Sigmoid colon (tissue), 7 donors: Measurements from ENCODE around the gene SGPL1. TPM values are rescaled to one million over a fixed set of nuclear protein-coding genes. Genes with fewer than 3 reads are reported as not detected.
"Not testable (repeated sequence)": the region's sequence is repeated elsewhere in the genome, so short reads cannot be mapped to it uniquely, and the experiment has no call there.

Experiments used
- DNase-seq: peaks from one replicate; pipeline ENCODE4 v3.0.0-alpha.2; 2019
- H3K27ac ChIP-seq, 4 donors: fragments of 200-600 bp; sonication (generic); one replicate each; pipeline ENCODE4 v1.5.1; 2016 to 2019; ENCODE audit warnings: mild to moderate bottlenecking in 1 of 4
- H3K27me3 ChIP-seq, 3 donors: fragments of 200-600 bp; sonication (generic); one replicate each; pipeline ENCODE4 v1.5.1; 2019; ENCODE audit warnings: mild to moderate bottlenecking in 1 of 3
- H3K36me3 ChIP-seq, 4 donors: fragments of 200-600 bp; sonication (generic); one replicate each; pipeline ENCODE4 v1.5.1; 2016 to 2019
- H3K4me1 ChIP-seq, 4 donors: fragments of 200-600 bp; sonication (generic); one replicate each; pipeline ENCODE4 v1.5.1; 2017 to 2019
- H3K4me3 ChIP-seq, 4 donors: fragments of 200-600 bp; sonication (generic); one replicate each; pipeline ENCODE4 v1.5.1; 2017 to 2019; ENCODE audit warnings: mild to moderate bottlenecking in 2 of 4, moderate library complexity in 1 of 4
- H3K9me3 ChIP-seq, 4 donors: fragments of 200-600 bp in 3 of 4; sonication (generic) in 3 of 4; one replicate each; pipeline versions ENCODE4 v1.5.1 to v1.6.1; 2013 to 2019
- EP300 ChIP-seq, 4 donors: sonication (generic); formaldehyde crosslinking; IDR thresholded peaks; one replicate each; pipeline ENCODE4 v1.6.1; 2017; ENCODE audit warnings: antibody characterized with exemption in 4 of 4
- POLR2A ChIP-seq, 2 donors: fragments of 450-650 bp; IDR thresholded peaks; one replicate each; pipeline ENCODE4 v1.6.1; 2016; ENCODE audit warnings: antibody characterized with exemption in 2 of 2, mild to moderate bottlenecking in 2 of 2, moderate library complexity in 2 of 2
- POLR2AphosphoS5 ChIP-seq, 4 donors: sonication (generic); formaldehyde crosslinking; IDR thresholded peaks; one replicate each; pipeline ENCODE4 v1.6.1; 2017; ENCODE audit warnings: antibody characterized with exemption in 4 of 4
- WGBS, 2 donors: extraction: QIAGEN DNeasy Blood & Tissue Kit; methylation state at CpG; one replicate each; pipeline ENCODE4 v1.1.7; 2013; 5-methylcytosine and 5-hydroxymethylcytosine counted together
- intact Hi-C: fragments of 100-400 bp; cut with DNase I; formaldehyde crosslinking; loops from one replicate; pipeline ENCODE4 v1.15.1; 2023
- polyA plus RNA-seq, 3 donors: library from polyadenylated mRNA; stranded (reverse); fragments of 200-250 nt; gene quantifications; one replicate each; pipeline ENCODE4 v1.2.3, GENCODE V29; 2013
- total RNA-seq, 4 donors: library from RNA; depleted of rRNA; stranded (reverse); fragments of >200 nt; gene quantifications; one replicate each; pipeline ENCODE4 v1.1.0, GENCODE V29; 2016
- TF ChIP-seq, protein P1 (sequence below), 4 experiments: fragments of 450-650 bp in 3 of 4; fragments of 200-600 bp in 1 of 4; IDR thresholded peaks; one replicate each; pipeline ENCODE4 v1.5.1; 2016 to 2019; ENCODE audit warnings: antibody characterized with exemption in 4 of 4, mild to moderate bottlenecking in 3 of 4, moderate library complexity in 2 of 4
- donor health status: healthy with polysubstance abuse.
- donor health status: Bipolar disorder and iron deficiency.
- donor health status: healthy.

The SGPL1 gene
- total and polyA plus RNA-seq, 7 donors, result 6.0 to 22.2 (median 20.1) TPM

DNA sequence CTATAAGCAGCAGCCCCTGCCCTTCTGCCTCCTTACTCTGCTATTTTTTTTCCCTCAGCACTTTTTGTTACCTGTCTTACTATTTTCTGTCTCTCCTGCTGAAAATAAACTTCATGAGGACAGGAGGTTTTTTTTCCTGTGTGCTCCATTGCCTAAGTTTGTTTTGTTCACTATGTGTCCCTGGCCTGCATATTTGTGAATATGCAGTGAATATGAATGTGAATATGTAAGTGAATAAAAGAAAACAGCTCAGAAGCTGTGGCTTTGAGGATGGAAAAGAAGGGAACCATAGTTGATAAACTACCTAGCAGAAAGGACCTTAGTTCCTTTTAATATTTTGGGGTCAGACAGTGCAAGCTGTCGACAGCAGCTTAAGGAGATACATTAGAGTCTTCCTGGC lies 37.7 kb downstream of the SGPL1 start:
- TF ChIP-seq POLR2AphosphoS5 (IDR thresholded peaks at IDR 0.05), result no peak
- TF ChIP-seq POLR2A (IDR thresholded peaks at IDR 0.05), result no peak
- no peak for TF ChIP-seq EP300 (IDR thresholded peaks at IDR 0.05)
- TF ChIP-seq, protein P1, sequence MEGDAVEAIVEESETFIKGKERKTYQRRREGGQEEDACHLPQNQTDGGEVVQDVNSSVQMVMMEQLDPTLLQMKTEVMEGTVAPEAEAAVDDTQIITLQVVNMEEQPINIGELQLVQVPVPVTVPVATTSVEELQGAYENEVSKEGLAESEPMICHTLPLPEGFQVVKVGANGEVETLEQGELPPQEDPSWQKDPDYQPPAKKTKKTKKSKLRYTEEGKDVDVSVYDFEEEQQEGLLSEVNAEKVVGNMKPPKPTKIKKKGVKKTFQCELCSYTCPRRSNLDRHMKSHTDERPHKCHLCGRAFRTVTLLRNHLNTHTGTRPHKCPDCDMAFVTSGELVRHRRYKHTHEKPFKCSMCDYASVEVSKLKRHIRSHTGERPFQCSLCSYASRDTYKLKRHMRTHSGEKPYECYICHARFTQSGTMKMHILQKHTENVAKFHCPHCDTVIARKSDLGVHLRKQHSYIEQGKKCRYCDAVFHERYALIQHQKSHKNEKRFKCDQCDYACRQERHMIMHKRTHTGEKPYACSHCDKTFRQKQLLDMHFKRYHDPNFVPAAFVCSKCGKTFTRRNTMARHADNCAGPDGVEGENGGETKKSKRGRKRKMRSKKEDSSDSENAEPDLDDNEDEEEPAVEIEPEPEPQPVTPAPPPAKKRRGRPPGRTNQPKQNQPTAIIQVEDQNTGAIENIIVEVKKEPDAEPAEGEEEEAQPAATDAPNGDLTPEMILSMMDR (IDR thresholded peaks at IDR 0.05), result no peak
- H3K4me3 ChIP-seq, result no peak overlapping the region
- H3K27me3 ChIP-seq, result no peaks in the 10 kb centered on the region
- no peak overlapping the region for H3K27ac ChIP-seq
- intact Hi-C loops, result no loop called here
- WGBS, 2 donors, result 70 to 94% methylated on average over 1 of the region's 1 CpG
- no peak for DNase-seq
- no peaks in the 10 kb centered on the region for H3K9me3 ChIP-seq
- H3K36me3 ChIP-seq, result peaks cover 0 to 75% (median 11%) of the 10 kb centered on the region in 4 donors
- peaks cover 0 to 6% (median 0%) of the 10 kb centered on the region in 4 donors for H3K4me1 ChIP-seq

DNA sequence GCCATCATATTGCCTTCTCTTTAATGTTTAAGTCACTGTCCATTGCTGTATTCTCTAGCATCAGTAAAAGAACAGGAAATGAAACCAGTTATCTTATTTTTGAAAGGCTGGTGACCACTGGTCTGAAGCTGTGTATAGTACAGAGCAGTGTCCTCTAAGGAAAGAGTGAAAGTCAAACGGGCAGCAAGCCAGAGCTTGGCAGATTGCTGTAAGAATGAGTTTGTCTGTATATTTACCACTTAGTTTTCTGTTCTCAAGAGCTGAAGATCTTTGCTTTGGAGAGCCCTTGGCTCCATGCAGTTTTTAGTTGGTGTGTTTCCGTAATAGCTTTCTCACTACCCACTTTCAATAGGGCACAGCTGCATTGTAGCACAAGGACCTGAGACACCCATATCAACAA lies 40.7 kb downstream of the SGPL1 start:
- intact Hi-C loops, result no loop called here
- H3K36me3 ChIP-seq, result peaks cover 0 to 99% (median 19%) of the 10 kb centered on the region in 4 donors

DNA sequence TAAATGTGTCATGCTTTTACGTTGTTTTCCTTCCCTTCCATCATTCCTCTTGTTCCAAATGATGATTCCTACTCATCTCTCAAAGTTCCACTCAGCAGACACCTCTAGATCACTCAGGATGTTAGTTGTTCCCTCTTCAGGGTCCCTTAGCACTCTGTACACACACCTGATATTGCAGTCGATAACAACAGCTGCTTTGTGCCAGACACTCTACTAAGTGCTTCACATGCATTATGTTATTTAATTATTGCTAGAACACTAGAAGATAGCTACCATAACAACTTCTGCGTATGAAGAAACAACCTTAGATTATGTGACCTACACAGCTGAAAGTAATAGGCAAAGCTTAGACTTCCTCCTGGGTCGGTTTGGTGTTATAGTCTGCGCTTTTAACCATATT lies 43.0 kb downstream of the SGPL1 start:
- no peak overlapping the region for H3K4me3 ChIP-seq
- H3K4me1 ChIP-seq, result no peaks in the 10 kb centered on the region
- peaks cover 0 to 92% (median 17%) of the 10 kb centered on the region in 4 donors for H3K36me3 ChIP-seq
- 47 to 79% methylated on average over 5 of the region's 5 CpGs for WGBS, 2 donors
- no peak overlapping the region for H3K27ac ChIP-seq
- intact Hi-C loops, result no loop called here
- no peaks in the 10 kb centered on the region for H3K9me3 ChIP-seq
- TF ChIP-seq POLR2AphosphoS5 (IDR thresholded peaks at IDR 0.05) (no peak), POLR2A (IDR thresholded peaks at IDR 0.05) (no peak), EP300 (IDR thresholded peaks at IDR 0.05) (no peak)
- TF ChIP-seq, protein P1 (IDR thresholded peaks at IDR 0.05), result no peak
- DNase-seq, result no peak
- no peaks in the 10 kb centered on the region for H3K27me3 ChIP-seq

More for the DNA sequence above, 40.7 kb downstream of the SGPL1 start:
- H3K9me3 ChIP-seq, result no peaks in the 10 kb centered on the region
- no peaks in the 10 kb centered on the region for H3K27me3 ChIP-seq
- 72 to 73% methylated on average over 2 of the region's 2 CpGs for WGBS, 2 donors
- TF ChIP-seq POLR2AphosphoS5 (IDR thresholded peaks at IDR 0.05), result no peak
- no peak overlapping the region for H3K27ac ChIP-seq
- no peak overlapping the region for H3K4me3 ChIP-seq
- H3K4me1 ChIP-seq, result no peaks in the 10 kb centered on the region
- no peak for DNase-seq

DNA sequence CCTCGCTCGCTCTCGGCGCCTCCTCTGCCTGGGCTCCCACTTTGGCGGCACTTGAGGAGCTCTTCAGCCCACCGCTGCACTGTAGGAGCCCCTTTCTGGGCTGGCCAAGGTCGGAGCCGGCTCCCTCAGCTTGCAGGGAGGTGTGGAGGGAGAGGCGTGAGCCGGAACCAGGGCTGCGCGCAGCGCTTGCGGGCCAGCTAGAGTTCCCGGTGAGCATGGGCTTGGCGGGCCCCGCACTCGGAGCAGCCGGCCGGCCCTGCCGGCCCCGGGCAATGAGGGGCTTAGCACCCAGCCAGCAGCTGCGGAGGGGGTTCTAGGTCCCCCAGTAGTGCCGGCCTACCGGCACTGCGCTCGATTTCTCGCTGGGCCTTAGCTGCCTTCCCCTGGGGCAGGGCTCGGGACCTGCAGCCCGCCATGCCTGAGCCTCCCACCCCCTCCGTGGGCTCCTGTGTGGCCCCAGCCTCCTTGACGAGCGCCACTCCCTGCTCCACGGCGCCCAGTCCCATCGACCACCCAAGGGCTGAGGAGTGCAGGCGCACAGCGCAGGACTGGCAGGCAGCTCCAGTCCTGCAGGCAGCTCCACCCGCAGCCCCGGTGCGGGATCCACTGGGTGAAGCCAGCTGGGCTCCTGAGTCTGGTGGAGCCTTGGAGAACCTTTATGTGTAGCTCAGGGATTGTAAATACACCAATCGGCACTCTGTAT lies 45.9 kb downstream of the SGPL1 start:
- 98% methylated on average over 42 of the region's 42 CpGs for WGBS, 2 donors
- H3K9me3 ChIP-seq, DNase-seq, H3K4me3 ChIP-seq, H3K4me1 ChIP-seq, intact Hi-C loops, H3K27ac ChIP-seq, H3K27me3 ChIP-seq: not testable (repeated sequence)
- peaks cover 0 to 64% (median 15%) of the 10 kb centered on the region in 4 donors for H3K36me3 ChIP-seq

DNA sequence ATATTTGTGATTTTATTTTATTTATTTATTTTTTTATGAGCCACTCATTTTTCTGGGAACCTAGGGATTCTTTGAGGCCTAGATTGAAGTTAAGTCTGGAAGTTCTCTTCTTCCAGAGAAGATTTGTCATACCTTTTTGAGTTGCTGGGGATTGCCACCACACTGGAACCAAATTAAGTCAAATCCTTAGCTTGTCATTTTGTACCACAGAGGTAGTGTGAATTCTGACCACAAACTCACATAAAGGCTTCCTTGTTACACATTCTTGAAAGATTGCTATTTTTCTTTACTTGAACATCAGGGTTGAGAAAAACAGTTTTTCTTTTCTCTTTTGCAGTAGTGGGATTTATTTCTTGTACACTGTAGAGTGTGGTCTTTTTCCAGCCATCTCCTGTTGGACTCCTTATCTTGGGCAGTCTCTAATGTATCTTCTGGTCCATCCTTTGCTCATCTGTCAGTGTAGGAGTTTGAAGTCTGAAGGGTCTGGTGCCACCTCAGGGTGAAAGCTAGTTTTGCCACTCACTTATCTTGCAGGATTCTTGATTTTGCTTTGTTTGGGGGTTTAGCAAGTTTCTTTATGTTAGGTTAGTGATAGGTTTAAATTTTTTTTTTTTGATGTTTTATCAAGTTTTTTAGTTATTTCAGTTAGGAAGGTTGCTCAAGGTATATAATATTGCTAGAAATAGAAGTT lies 47.9 kb downstream of the SGPL1 start:
- Histone ChIP-seq H3K36me3 (peaks cover 0 to 52% (median 15%) of the 10 kb centered on the region in 4 donors), H3K4me1 (no peaks in the 10 kb centered on the region), H3K27ac (no peak overlapping the region), H3K4me3 (no peak overlapping the region), H3K9me3 (no peaks in the 10 kb centered on the region), H3K27me3 (no peaks in the 10 kb centered on the region)
- TF ChIP-seq POLR2AphosphoS5 (IDR thresholded peaks at IDR 0.05), result no peak
- TF ChIP-seq, protein P1 (IDR thresholded peaks at IDR 0.05), result no peak
- intact Hi-C loops, result no loop called here
- no peak for DNase-seq
